Measurements from ENCODE around the gene ARL5A. TPM values are rescaled to one million over a fixed set of nuclear protein-coding genes. Genes with fewer than 3 reads are reported as not detected.

The ARL5A gene
- total and polyA plus RNA-seq, 12 donors = 8.3 to 99.0 (median 53.2) TPM

GRCh38 chr2:151781642-151782041, 46.6 kb downstream of the ARL5A start:
- 88 to 91% (median 90%) methylated on average over 4 of the region's 4 CpGs for WGBS, 4 donors
- H3K36me3 ChIP-seq (replicated peaks in 1 of 2) = peaks cover 0 to 16% of the 10 kb centered on the region in 2 donors

GRCh38 chr2:151780938-151781337, 47.3 kb downstream of the ARL5A start:
- no peak overlapping the region for H3K4me3 ChIP-seq
- no peaks in the 10 kb centered on the region for H3K9me3 ChIP-seq (replicated peaks in 1 of 3)
- TF ChIP-seq POLR2A (IDR thresholded peaks at IDR 0.05) (no peak), CTCF (IDR thresholded peaks at IDR 0.05) (no peak)
- DNase-seq = no peak
- intact Hi-C loops (cut with DNase I) = no loop called here
- no peaks in the 10 kb centered on the region for H3K27me3 ChIP-seq
- no peaks in the 10 kb centered on the region for H3K4me1 ChIP-seq (replicated peaks in 1 of 2)
- peaks cover 0 to 16% of the 10 kb centered on the region in 2 donors for H3K36me3 ChIP-seq (replicated peaks in 1 of 2)
- no peak overlapping the region for H3K27ac ChIP-seq

More at GRCh38 chr2:151781642-151782041, 46.6 kb downstream of the ARL5A start:
- H3K4me3 ChIP-seq = no peak overlapping the region
- intact Hi-C loops (cut with DNase I) = no loop called here
- H3K4me1 ChIP-seq (replicated peaks in 1 of 2) = no peaks in the 10 kb centered on the region
- DNase-seq = no peak
- no peak overlapping the region for H3K27ac ChIP-seq
- H3K9me3 ChIP-seq (replicated peaks in 1 of 3) = no peaks in the 10 kb centered on the region
- no peak for TF ChIP-seq POLR2A (IDR thresholded peaks at IDR 0.05)
- TF ChIP-seq CTCF (IDR thresholded peaks at IDR 0.05) = no peak
- no peaks in the 10 kb centered on the region for H3K27me3 ChIP-seq

GRCh38 chr2:151777935-151778334, 50.3 kb downstream of the ARL5A start:
- H3K4me1 ChIP-seq (replicated peaks in 1 of 2) = peaks cover 5 to 9% of the 10 kb centered on the region in 2 donors
- H3K36me3 ChIP-seq (replicated peaks in 1 of 2) = peaks cover 0 to 16% of the 10 kb centered on the region in 2 donors
- TF ChIP-seq CTCF (IDR thresholded peaks at IDR 0.05) (no peak), POLR2A (IDR thresholded peaks at IDR 0.05) (no peak)
- intact Hi-C loops (cut with DNase I) = no loop called here
- H3K4me3 ChIP-seq = no peak overlapping the region
- no peak for DNase-seq
- H3K27me3 ChIP-seq = no peaks in the 10 kb centered on the region
- H3K9me3 ChIP-seq (replicated peaks in 1 of 3) = no peaks in the 10 kb centered on the region
- H3K27ac ChIP-seq = no peak overlapping the region
- WGBS, 4 donors = 75 to 88% (median 82%) methylated on average over 2 of the region's 2 CpGs

GRCh38 chr2:151777487-151777886, 50.7 kb downstream of the ARL5A start:
- no peak for TF ChIP-seq CTCF (IDR thresholded peaks at IDR 0.05)
- TF ChIP-seq POLR2A (IDR thresholded peaks at IDR 0.05) = no peak
- Histone ChIP-seq H3K36me3 (replicated peaks in 1 of 2) (peaks cover 0 to 14% of the 10 kb centered on the region in 2 donors), H3K27me3 (no peaks in the 10 kb centered on the region), H3K4me3 (no peak overlapping the region), H3K4me1 (replicated peaks in 1 of 2) (peaks cover 5 to 9% of the 10 kb centered on the region in 2 donors), H3K27ac (no peak overlapping the region), H3K9me3 (replicated peaks in 1 of 3) (no peaks in the 10 kb centered on the region)
- 97 to 98% (median 98%) methylated on average over 3 of the region's 3 CpGs for WGBS, 4 donors
- intact Hi-C loops (cut with DNase I) = no loop called here
- DNase-seq = no peak

Measured in adrenal gland (tissue), 12 donors.